ENCODE data around the gene PCNT. TPM values are rescaled to one million over a fixed set of nuclear protein-coding genes. Genes with fewer than 3 reads are reported as not detected.

Gene PCNT
- total and polyA plus RNA-seq, 9 of the 15 experiments (the other 6 are each of a cell fraction or from before 2014, with no cell fraction given) = 9.1 to 53.5 (median 31.3) TPM

DNA sequence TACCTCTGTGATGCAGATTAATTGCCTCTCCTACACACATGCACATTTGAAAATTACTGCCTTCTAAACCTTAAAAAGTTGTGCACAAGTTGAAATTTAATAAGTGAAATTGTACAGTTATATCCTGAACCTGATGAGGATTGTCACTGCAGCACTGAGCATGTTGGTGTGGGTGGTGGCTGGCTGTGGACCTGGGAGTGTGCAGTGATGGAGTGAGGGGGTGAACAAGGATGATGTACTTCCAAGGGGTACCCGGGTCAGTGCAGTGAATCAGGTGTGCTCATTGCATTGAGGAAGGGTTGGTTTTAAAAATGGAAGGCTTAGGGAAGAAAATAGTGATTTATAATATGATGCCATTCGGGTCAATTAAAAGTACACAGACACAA, 158.9 kb downstream of the PCNT start:
- H3K27me3 ChIP-seq (ENCODE audit: control insufficient read depth in 2 of 2, insufficient read depth in 2 of 2, low read length in 2 of 2) = no peaks in the 10 kb centered on the region
- DNase-seq (ENCODE audit: extremely low read depth in 1 of 4, low spot score in 3 of 4) = no peak
- no peak overlapping the region for H3K4me3 ChIP-seq
- POLR2A ChIA-PET = interaction anchor here (0.7 to 3.6 kb wide), 2 partner anchors 11 to 17 kb away, joined by 4 to 15 read pairs; no protein-coding TSS in a partner anchor
- 0 out of 3 replicates have a peak, but pooled peaks have one; percentile 37 for ATAC-seq
- CTCF ChIA-PET (ENCODE audit: low intra/inter-chr PET ratio) = no interaction called here
- no peak overlapping the region for H3K27ac ChIP-seq (ENCODE audit: extremely low read depth, low read depth, low read length)
- H3K4me1 ChIP-seq (replicated peaks in 1 of 2; ENCODE audit: control insufficient read depth in 2 of 2, insufficient read depth in 2 of 2, low read length in 2 of 2) = peaks cover 3 to 7% of the 10 kb centered on the region in 2 experiments; a peak in 1 of 5 replicates
- intact Hi-C loops (cut with micrococcal nuclease) (no loop called here), in situ Hi-C loops (cut with MboI) (no loop called here)
- H2AFZ ChIP-seq (ENCODE audit: low read depth, low read length) = no peak overlapping the region
- no peak overlapping the region for H3K9ac ChIP-seq (ENCODE audit: insufficient read depth in 1 of 2, low read depth in 2 of 2, low read length in 2 of 2)
- no peaks in the 10 kb centered on the region for H3K9me3 ChIP-seq (replicated peaks; ENCODE audit: control insufficient read depth, insufficient read depth, low read depth, low read length)
- H3K36me3 ChIP-seq (ENCODE audit: control insufficient read depth, insufficient read depth, low read length) = peaks cover 26% of the 10 kb centered on the region; the same call in 1 of the 3 replicates
- no peak for FAIRE-seq
- H3K4me2 ChIP-seq (ENCODE audit: insufficient read depth, low read length) = no peak overlapping the region
- peaks cover 14% of the 10 kb centered on the region; the same call in 1 of the 3 replicates for H3K79me2 ChIP-seq (ENCODE audit: control insufficient read depth, insufficient read depth, low read length)
- 53% methylated on average over 2 of the region's 2 CpGs for WGBS (ENCODE audit: insufficient coverage, low coverage, missing lambda C conversion rate)
- H4K20me1 ChIP-seq (replicated peaks; ENCODE audit: control insufficient read depth, insufficient read depth, low read length) = no peaks in the 10 kb centered on the region
- no peaks in the 10 kb centered on the region for H3K9me1 ChIP-seq (ENCODE audit: control insufficient read depth, insufficient read depth, low read length)
- TF ChIP-seq ARHGAP35 (IDR thresholded peaks at IDR 0.05; ENCODE audit: partially characterized antibody) (no peak), TCF7 (IDR thresholded peaks at IDR 0.05; ENCODE audit: borderline replicate concordance) (no peak), ZEB2 (IDR thresholded peaks at IDR 0.05) (no peak), HDGF (IDR thresholded peaks at IDR 0.05) (no peak), SMAD3 (CRISPR knock-in tag; conservative IDR thresholded peaks at IDR 0.05) (no peak), BCL6 (CRISPR knock-in tag; IDR thresholded peaks at IDR 0.05) (no peak), CLOCK (CRISPR knock-in tag; IDR thresholded peaks at IDR 0.05; ENCODE audit: borderline replicate concordance) (no peak), PTBP1 (IDR thresholded peaks at IDR 0.05; ENCODE audit: low read depth, low read length) (no peak), SPI1 (IDR thresholded peaks at IDR 0.05; ENCODE audit: borderline replicate concordance, low read depth, low read length) (no peak), KDM4B (IDR thresholded peaks at IDR 0.05; ENCODE audit: borderline replicate concordance in 2 of 2, low read depth in 1 of 2) (no peak), STAT5A (IDR thresholded peaks at IDR 0.05; ENCODE audit: borderline replicate concordance, low read length) (no peak), ZNF174 (CRISPR knock-in tag; IDR thresholded peaks at IDR 0.05) (no peak), ZNF395 (CRISPR knock-in tag; IDR thresholded peaks at IDR 0.05) (no peak), ZNF668 (CRISPR knock-in tag; IDR thresholded peaks at IDR 0.05) (no peak), SMAD1 (IDR thresholded peaks at IDR 0.05; ENCODE audit: low read depth, low read length, partially characterized antibody) (no peak), HMG20B (CRISPR knock-in tag; IDR thresholded peaks at IDR 0.05) (no peak), ZNF384 (IDR thresholded peaks at IDR 0.05; ENCODE audit: low read depth, low read length) (no peak), ZSCAN32 (CRISPR knock-in tag; IDR thresholded peaks at IDR 0.05) (no peak)
- BruUV-seq (replicated peaks) = no TSS peak
